Parathyroid adenoma (tissue), 2 donors: ENCODE measurements around the gene ASIC2.
"Not testable (repeated sequence)": the region's sequence is repeated elsewhere in the genome, so short reads cannot be mapped to it uniquely, and the experiment has no call there.

Experiments used
- H2AFZ ChIP-seq: fragments of 300-600 bp; sonication (generic); one replicate; pipeline ENCODE4 v1.7.0; 2017; ENCODE audit warnings: antibody characterized with exemption, mild to moderate bottlenecking
- H3K27ac ChIP-seq: fragments of 300-600 bp; sonication (generic); one replicate; pipeline ENCODE4 v1.7.0; 2017
- H3K27me3 ChIP-seq: fragments of 300-600 bp; sonication (generic); one replicate; pipeline ENCODE4 v1.7.0; 2017; ENCODE audit warnings: low read length; ENCODE audit not compliant: control insufficient read depth, insufficient read depth
- H3K36me3 ChIP-seq: fragments of 300-600 bp; sonication (generic); one replicate; pipeline ENCODE4 v1.7.0; 2017; ENCODE audit warnings: low read length; ENCODE audit not compliant: control insufficient read depth, insufficient read depth
- H3K4me1 ChIP-seq: fragments of 300-600 bp; sonication (generic); one replicate; pipeline ENCODE4 v1.7.0; 2017; ENCODE audit warnings: control low read depth
- H3K4me2 ChIP-seq: fragments of 300-600 bp; sonication (generic); one replicate; pipeline ENCODE4 v1.7.0; 2017; ENCODE audit warnings: low read length
- H3K4me3 ChIP-seq: fragments of 300-600 bp; sonication (generic); one replicate; pipeline ENCODE4 v1.7.0; 2017; ENCODE audit warnings: low read depth, low read length
- H3K79me2 ChIP-seq: fragments of 300-600 bp; sonication (generic); one replicate; pipeline ENCODE4 v1.7.0; 2017; ENCODE audit warnings: control low read depth
- H3K9ac ChIP-seq: fragments of 300-600 bp; sonication (generic); one replicate; pipeline ENCODE4 v1.7.0; 2017; ENCODE audit warnings: mild to moderate bottlenecking
- H3K9me3 ChIP-seq: fragments of 300-600 bp; sonication (generic); one replicate; pipeline ENCODE4 v1.7.0; 2017; ENCODE audit warnings: low read length; ENCODE audit not compliant: control insufficient read depth
- CTCF ChIP-seq: fragments of 300-600 bp; sonication (generic); IDR thresholded peaks from one replicate; pipeline ENCODE4 v1.7.0; 2017; ENCODE audit warnings: antibody characterized with exemption, mild to moderate bottlenecking
- donor health status: primary hyperparathyroidism.

ASIC2 gene

GRCh38 chr17:32988481-32989101, 304.5 kb downstream of the ASIC2 start:
- Histone ChIP-seq H3K36me3 (no peaks in the 10 kb centered on the region), H3K9ac (no peak overlapping the region), H3K4me1 (no peaks in the 10 kb centered on the region), H3K27ac (no peak overlapping the region), H3K4me3 (no peak overlapping the region), H2AFZ (no peak overlapping the region), H3K79me2 (no peaks in the 10 kb centered on the region), H3K4me2 (no peak overlapping the region), H3K27me3 (no peaks in the 10 kb centered on the region), H3K9me3 (no peaks in the 10 kb centered on the region)
- no peak for TF ChIP-seq CTCF

GRCh38 chr17:32987868-32988267, 305.2 kb downstream of the ASIC2 start:
- H3K79me2 ChIP-seq, H3K36me3 ChIP-seq, H3K9me3 ChIP-seq, H2AFZ ChIP-seq, H3K27me3 ChIP-seq, H3K4me3 ChIP-seq, H3K4me2 ChIP-seq, H3K9ac ChIP-seq, H3K27ac ChIP-seq, H3K4me1 ChIP-seq: not testable (repeated sequence)

- not testable (repeated sequence) for H3K4me1 ChIP-seq, H3K4me2 ChIP-seq, H2AFZ ChIP-seq, H3K79me2 ChIP-seq, H3K27ac ChIP-seq, H3K27me3 ChIP-seq, H3K9me3 ChIP-seq, H3K36me3 ChIP-seq, H3K9ac ChIP-seq, H3K4me3 ChIP-seq
Observed at GRCh38 chr17:32987453-32987805, 305.7 kb downstream of the ASIC2 start.

- Histone ChIP-seq H3K4me3 (no peak overlapping the region), H3K4me2 (no peak overlapping the region), H2AFZ (no peak overlapping the region), H3K4me1 (no peaks in the 10 kb centered on the region), H3K9me3 (no peaks in the 10 kb centered on the region), H3K27me3 (no peaks in the 10 kb centered on the region), H3K27ac (no peak overlapping the region), H3K79me2 (no peaks in the 10 kb centered on the region), H3K9ac (no peak overlapping the region), H3K36me3 (no peaks in the 10 kb centered on the region)
- TF ChIP-seq CTCF, result no peak
Observed at GRCh38 chr17:32985050-32985756, 307.9 kb downstream of the ASIC2 start.

GRCh38 chr17:32981611-32982010, 311.5 kb downstream of the ASIC2 start:
- not testable (repeated sequence) for H3K4me3 ChIP-seq, H3K9me3 ChIP-seq, H3K27ac ChIP-seq, H3K9ac ChIP-seq, H3K4me2 ChIP-seq, H3K4me1 ChIP-seq, H3K36me3 ChIP-seq, H2AFZ ChIP-seq, H3K27me3 ChIP-seq, H3K79me2 ChIP-seq

GRCh38 chr17:32980230-32980629, 312.9 kb downstream of the ASIC2 start:
- H3K4me3 ChIP-seq, result no peak overlapping the region
- H3K4me1 ChIP-seq, result no peaks in the 10 kb centered on the region
- H3K9me3 ChIP-seq, result no peaks in the 10 kb centered on the region
- H3K9ac ChIP-seq, result no peak overlapping the region
- H3K27ac ChIP-seq, result no peak overlapping the region
- H3K36me3 ChIP-seq, result no peaks in the 10 kb centered on the region
- no peak for TF ChIP-seq CTCF
- H3K4me2 ChIP-seq, result no peak overlapping the region
- H3K27me3 ChIP-seq, result no peaks in the 10 kb centered on the region
- no peaks in the 10 kb centered on the region for H3K79me2 ChIP-seq
- no peak overlapping the region for H2AFZ ChIP-seq
